Nephron progenitor cell (in vitro differentiated cells): ENCODE measurements around the gene CORO6.

Experiments
- DNase-seq: peaks from one replicate; pipeline ENCODE4 v3.0.0; 2021
- H3K27ac Mint-ChIP-seq: 2 replicates; pipeline ENCODE4 v1.8.0; 2021; ENCODE audit warnings: mild to moderate bottlenecking, moderate library complexity, mixed read lengths
- H3K27me3 Mint-ChIP-seq: 2 replicates; pipeline ENCODE4 v1.8.0; 2021; ENCODE audit warnings: mild to moderate bottlenecking, low read depth, mixed read lengths; ENCODE audit not compliant: poor library complexity
- H3K36me3 Mint-ChIP-seq: 2 replicates; pipeline ENCODE4 v1.8.0; 2021; ENCODE audit warnings: low read depth, mixed read lengths
- H3K4me1 Mint-ChIP-seq: 2 replicates; pipeline ENCODE4 v1.8.0; 2021; ENCODE audit warnings: mixed read lengths
- H3K4me3 Mint-ChIP-seq: 2 replicates; pipeline ENCODE4 v1.8.0; 2021; ENCODE audit warnings: mild to moderate bottlenecking, moderate library complexity, mixed read lengths
- H3K9me3 Mint-ChIP-seq: 2 replicates; pipeline ENCODE4 v1.8.0; 2021; ENCODE audit warnings: mild to moderate bottlenecking, moderate library complexity, mixed read lengths
- TF ChIP-seq, protein P1 (sequence below): fragments of 200-600 bp; sonication (generic); IDR thresholded peaks from 2 replicates; pipeline ENCODE4 v1.5.0; 2021; ENCODE audit warnings: antibody characterized with exemption

CORO6 gene

DNA sequence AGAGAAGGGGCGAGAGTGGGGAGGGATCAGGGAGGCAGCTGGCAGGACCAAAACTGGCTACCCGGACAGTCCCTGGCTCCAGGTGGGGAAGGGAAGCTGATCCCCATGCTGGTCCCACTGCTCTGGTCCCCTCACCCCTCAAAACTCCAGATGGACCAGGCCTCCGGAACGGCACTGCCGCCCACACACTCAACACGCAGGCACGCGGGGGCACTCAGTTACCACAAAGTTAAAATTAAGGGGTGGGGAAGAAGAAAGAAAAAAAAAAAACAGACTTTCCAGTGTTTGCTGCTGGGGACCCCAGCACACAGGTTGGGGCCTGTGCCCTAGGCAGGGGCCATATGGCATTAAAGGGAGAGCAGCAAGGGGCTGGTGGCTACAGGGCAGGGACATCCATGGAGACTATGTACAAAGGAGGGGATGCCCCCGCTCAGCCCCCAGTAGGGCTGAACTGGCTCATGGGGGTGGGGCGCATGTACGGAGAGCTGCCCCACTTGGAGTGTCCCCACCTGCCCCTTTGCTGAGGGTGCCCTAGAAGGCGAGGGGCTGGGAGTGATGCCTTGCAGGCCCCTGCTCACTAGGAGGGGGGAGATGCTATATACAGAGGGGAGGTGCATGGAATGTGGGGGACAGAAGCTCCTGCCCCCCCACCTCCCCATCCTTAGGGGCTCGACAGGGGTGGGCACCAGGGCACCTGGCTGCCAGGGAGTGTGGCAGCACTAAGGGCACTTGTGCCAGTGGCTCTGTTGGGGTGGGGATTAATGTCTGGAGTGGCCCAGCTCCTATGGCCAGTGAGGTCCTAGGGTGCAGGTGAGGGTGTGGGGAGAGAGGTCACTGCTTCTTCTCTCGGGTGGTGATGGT lies 48.6 kb downstream of the CORO6 start:
- peak; percentile 1 for DNase-seq
- H3K36me3 Mint-ChIP-seq, result peaks cover 13% of the 10 kb centered on the region
- TF ChIP-seq, protein P1, sequence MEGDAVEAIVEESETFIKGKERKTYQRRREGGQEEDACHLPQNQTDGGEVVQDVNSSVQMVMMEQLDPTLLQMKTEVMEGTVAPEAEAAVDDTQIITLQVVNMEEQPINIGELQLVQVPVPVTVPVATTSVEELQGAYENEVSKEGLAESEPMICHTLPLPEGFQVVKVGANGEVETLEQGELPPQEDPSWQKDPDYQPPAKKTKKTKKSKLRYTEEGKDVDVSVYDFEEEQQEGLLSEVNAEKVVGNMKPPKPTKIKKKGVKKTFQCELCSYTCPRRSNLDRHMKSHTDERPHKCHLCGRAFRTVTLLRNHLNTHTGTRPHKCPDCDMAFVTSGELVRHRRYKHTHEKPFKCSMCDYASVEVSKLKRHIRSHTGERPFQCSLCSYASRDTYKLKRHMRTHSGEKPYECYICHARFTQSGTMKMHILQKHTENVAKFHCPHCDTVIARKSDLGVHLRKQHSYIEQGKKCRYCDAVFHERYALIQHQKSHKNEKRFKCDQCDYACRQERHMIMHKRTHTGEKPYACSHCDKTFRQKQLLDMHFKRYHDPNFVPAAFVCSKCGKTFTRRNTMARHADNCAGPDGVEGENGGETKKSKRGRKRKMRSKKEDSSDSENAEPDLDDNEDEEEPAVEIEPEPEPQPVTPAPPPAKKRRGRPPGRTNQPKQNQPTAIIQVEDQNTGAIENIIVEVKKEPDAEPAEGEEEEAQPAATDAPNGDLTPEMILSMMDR, result no peak
- no peak overlapping the region for H3K27ac Mint-ChIP-seq
- H3K9me3 Mint-ChIP-seq, result no peaks in the 10 kb centered on the region
- H3K27me3 Mint-ChIP-seq, result peaks cover 7% of the 10 kb centered on the region
- H3K4me1 Mint-ChIP-seq, result peaks cover 39% of the 10 kb centered on the region
- no peak overlapping the region for H3K4me3 Mint-ChIP-seq

DNA sequence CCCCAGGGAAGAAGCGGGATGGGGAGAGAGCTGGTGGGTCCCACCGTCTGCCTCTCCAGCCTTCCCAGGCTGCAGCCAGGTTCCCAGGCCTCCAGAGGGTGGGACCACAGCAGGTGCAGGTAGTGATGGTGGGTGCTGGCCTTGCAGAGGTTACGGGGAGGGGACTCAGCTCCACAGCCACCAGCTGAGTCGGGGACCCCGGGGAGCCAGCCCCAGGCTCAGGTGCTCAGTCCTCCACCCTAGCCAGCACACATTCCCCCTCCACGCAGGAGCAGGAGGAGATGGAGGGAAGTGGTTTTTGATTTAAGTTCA lies 49.2 kb downstream of the CORO6 start:
- TF ChIP-seq, protein P1, result no peak
- Mint-ChIP-seq H3K27me3 (peaks cover 7% of the 10 kb centered on the region), H3K27ac (no peak overlapping the region), H3K36me3 (peaks cover 12% of the 10 kb centered on the region), H3K4me3 (no peak overlapping the region), H3K9me3 (no peaks in the 10 kb centered on the region), H3K4me1 (peaks cover 37% of the 10 kb centered on the region)
- no peak for DNase-seq

DNA sequence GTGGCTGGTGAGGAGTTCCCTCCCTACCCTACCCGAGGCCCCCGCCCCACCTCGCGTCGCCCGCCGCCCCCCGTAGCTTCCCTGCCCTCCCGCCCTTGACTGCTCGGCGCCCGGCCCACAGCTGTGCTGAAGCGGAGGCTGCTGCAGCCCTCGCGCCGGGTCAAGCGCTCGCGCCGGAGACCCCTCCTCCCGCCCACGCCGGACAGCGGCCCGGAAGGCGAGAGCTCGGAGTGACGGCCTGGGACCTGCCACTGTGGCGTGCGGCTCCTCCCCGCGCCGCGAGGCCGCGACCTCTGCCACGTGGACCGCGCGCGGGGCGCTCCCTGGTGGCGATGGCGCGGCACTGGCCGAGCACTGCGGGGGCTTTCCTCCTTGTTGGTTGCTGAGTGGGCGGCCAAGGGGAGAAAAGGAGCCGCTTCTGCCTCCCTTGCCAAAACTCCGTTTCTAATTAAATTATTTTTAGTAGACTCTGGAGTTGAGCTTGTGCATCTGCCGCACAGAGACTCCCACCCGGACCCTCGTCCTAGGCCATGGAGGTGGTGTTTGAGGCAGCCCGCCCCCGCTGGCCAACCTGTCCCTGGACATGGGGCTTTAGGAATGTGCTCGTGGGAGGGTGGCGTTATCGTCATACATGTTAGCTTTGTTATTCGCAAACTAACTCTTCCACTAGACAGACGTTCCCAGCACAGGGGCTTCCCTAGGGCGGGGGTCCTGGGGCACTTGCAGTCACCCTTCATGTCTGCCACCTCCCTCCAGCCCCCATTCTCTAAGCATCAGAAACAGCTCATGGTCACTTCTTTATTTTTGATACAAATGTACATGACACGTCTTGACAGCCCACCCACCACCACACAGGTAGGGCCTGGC lies 49.8 kb downstream of the CORO6 start:
- DNase-seq, result peak; percentile 85
- Mint-ChIP-seq H3K9me3 (no peaks in the 10 kb centered on the region), H3K36me3 (peaks cover 7% of the 10 kb centered on the region), H3K27me3 (peaks cover 12% of the 10 kb centered on the region), H3K4me3 (no peak overlapping the region), H3K27ac (no peak overlapping the region), H3K4me1 (peaks cover 35% of the 10 kb centered on the region)
- TF ChIP-seq, protein P1, result peak; percentile 68

DNA sequence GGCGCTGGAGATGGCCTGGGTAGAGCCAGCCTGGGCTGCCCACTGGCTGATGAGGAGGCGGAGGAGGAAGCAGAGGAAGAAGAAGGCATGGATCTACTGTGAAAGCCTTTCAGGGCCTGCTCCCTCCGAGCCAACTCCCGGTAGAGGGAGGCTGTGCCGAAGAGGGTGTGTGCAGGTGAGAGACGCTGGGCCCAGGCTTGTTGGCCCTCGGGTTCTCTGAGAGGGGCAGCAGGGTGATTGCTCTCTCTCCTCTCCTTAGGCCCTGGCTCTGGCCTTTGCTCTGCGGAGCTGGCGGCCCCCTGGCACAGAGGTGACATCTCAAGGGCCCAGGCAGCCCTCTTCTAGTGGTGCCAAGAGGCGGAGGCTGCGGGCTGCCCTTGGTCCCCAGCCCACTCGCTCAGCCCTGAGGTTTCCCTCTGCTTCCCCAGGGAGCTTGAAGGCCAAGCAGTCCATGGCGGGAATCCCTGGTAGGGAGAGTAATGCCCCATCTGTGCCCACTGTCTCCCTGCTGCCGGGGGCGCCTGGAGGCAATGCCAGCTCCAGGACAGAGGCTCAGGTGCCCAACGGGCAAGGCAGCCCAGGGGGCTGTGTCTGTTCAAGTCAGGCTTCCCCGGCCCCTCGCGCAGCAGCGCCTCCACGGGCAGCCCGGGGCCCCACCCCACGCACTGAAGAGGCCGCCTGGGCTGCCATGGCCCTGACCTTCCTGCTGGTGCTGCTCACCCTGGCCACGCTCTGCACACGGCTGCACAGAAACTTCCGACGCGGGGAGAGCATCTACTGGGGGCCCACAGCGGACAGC lies 50.6 kb downstream of the CORO6 start:
- TF ChIP-seq, protein P1, result no peak

DNA sequence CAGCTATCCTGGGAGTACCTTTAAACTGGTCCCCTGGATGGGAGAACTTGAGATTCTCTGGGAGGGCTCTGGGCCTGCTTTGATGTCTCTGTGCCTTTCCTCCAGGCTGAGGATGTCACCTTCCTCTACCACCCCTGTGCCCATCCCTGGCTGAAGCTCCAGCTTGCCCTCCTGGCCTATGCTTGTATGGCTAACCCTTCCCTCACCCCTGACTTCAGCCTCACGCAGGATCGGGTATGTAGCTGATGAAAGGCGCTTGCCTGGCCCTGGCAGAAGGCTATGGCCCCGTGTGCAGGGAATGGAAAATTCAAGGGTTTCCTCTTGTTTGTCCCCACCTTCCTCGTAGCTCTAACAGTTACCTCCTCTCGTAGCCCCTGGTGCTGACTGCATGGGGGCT lies 51.2 kb downstream of the CORO6 start:
- H3K4me1 Mint-ChIP-seq, result peaks cover 31% of the 10 kb centered on the region
- H3K9me3 Mint-ChIP-seq, result no peaks in the 10 kb centered on the region
- DNase-seq, result no peak
- H3K4me3 Mint-ChIP-seq, result no peak overlapping the region
- TF ChIP-seq, protein P1, result no peak
- peaks cover 7% of the 10 kb centered on the region for H3K36me3 Mint-ChIP-seq
- H3K27me3 Mint-ChIP-seq, result peaks cover 25% of the 10 kb centered on the region
- H3K27ac Mint-ChIP-seq, result no peak overlapping the region

More for the DNA sequence above, 50.6 kb downstream of the CORO6 start:
- H3K36me3 Mint-ChIP-seq, result peaks cover 7% of the 10 kb centered on the region
- no peaks in the 10 kb centered on the region for H3K9me3 Mint-ChIP-seq
- no peak for DNase-seq
- peaks cover 20% of the 10 kb centered on the region for H3K27me3 Mint-ChIP-seq
- H3K4me1 Mint-ChIP-seq, result peaks cover 31% of the 10 kb centered on the region
- no peak overlapping the region for H3K27ac Mint-ChIP-seq
- no peak overlapping the region for H3K4me3 Mint-ChIP-seq
